ENCODE data around the gene PRKD2.
"Not testable (repeated sequence)": the region's sequence is repeated elsewhere in the genome, so short reads cannot be mapped to it uniquely, and the experiment has no call there.

The PRKD2 gene

DNA sequence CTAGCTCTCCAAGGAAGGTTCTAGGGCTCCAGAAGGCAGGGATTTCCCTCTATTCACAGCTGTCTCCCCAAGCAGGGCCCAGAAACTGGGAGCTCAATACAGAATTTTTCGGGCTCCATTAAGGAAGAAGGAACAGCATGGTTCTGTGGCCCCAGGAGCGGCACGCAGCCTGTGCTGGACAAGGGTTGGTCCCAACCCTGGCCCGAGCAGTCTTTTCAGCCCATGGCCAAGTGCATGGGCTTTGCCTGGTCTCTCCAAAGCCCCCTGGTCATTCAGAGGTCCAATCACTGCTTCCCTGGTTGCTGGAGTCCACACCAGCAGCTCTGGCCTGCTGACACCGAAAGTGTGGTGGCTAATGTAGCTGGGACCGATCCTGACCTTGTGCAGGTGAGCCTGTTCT lies 6.6 kb upstream of the PRKD2 start:
- DNase-seq = no peak

DNA sequence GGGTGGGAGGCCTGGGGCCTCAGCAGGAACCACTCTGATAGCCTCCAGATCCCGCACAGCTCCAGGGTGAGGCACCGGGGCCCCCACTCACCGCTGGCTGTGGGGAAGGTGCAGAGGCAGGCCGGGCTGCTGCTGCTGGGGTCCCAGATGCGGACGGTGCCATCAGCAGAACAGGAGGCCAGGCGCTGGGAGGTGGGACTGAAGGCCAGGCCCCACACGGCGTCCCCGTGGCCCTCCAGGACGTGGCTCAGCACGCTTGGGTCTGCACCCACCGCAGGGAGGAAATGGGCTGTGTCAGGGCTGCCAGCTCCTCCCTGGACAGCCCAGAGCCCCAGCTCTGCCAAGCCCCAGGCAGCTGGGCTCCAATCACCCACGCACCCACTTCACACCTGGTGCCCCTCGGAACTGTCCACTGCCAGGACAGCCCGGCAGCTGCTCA lies 6.1 kb upstream of the PRKD2 start:
- no peak for DNase-seq

DNA sequence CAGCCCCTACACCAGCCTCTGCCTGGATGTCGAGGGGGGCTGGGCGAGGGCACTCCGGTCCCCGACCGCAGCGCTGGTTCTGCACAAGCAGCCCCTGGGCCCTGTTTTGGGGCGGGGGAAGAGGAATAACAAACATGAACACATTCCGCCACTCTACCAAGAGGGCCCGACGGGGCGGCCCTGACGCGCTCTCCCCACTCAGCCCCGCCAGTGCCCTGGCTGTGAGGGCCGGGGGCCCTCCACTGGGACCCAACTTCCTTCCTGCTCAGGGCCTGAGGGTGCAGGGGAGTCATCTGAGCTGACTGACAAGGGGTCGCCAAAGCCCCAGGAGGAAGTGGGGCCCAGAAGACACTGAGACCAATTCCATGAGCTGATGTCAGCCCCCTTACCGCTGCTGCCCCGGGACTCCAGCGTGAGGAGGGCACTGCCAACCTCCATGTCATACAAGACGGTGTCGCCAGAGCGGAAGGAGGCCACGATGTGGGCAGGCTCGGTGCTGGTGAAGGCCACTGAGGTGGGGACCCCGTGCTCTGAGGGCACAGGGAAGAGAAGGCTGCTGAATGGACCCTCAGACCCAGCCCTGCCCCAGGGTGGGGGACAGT lies 5.6 kb upstream of the PRKD2 start:
- DNase-seq = no peak

DNA sequence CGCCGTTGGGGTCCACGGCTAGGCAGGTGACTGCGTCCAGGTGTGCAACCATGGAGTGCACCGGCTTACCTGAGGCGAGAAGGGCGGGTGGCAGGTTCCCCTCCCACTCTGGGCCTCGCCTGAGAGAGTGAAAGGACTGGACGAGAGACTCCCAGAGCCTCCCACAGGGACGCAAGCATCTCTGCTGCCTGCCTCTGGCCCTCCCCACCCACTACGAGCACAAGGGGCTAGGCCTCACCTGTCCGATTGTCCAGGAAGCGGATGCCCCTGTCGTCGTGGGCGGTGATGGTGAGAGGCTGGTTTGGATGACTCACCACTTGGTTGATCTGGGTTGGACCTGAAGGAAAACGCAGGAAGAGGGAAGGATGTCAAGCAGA lies 5.1 kb upstream of the PRKD2 start:
- no peak for DNase-seq

DNA sequence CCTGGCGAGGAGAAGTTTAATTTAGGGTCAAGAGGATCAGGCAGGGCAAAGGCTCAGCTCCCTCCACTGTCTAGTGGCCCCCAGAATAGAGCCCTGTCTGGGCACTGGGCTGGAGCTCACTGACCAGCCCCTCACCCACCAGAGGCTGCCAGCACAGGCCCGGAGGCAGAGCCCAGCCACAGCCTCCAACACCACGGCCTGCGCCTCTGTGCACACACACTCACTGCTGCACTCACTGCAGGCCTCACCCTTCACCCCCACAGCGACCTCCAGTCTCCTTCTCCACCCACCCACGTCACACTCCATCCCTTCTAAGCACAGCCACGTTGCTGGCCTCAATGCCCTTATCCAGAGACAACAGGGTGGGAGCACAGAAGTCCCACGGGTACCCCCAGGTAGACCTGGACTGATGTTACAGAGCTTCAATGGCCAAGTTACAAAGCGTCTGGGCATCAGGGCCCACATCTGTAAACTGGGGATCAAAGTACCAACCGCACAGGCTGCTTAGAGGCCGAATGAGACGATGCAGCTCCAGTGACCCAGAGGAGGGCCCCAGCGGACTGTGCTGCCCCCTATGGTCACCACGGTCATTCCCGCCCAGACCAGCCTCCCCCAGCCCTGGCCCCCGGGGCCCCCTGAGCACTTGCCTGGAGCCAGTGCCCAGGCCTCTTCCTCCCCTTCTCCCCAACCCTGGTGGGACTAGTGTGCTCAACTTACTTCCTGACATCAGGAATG lies 4.5 kb upstream of the PRKD2 start:
- DNase-seq = no peak

DNA sequence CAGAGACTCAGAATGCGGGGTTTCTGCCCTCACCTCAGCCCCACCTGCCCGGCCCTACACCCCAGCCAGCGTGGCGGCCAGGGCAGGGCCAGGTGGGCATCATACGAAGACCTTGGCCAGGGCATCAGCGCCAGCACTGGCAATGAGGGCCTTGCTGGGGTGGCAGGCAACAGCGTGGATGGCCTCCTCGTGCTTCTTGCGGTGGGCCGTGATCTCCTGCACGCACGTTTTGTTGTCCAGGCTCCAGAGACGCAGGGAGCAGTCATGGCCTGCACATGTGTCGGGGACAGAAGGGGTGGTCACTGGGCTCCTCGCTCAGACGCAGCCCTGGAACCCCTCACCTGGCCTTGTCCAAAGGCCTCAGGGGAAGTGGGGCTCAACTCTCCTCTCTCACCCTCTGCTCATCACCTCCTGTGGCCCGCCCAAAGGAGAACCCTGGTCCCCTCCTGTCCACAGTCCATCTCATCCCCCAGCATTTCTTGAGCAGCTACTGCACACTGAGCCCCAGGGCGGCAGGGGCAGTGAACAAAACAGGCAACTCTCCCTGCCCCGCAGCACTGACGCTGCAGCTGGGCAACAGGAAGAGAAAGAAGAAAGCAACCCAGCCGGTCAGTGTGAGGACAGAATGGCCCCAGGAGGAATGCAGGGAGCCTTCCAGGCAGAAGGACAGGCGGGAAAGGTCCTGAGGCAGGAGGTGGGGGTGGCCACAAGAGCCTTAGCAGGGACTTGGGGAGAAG lies 3.8 kb upstream of the PRKD2 start:
- DNase-seq = no peak

DNA sequence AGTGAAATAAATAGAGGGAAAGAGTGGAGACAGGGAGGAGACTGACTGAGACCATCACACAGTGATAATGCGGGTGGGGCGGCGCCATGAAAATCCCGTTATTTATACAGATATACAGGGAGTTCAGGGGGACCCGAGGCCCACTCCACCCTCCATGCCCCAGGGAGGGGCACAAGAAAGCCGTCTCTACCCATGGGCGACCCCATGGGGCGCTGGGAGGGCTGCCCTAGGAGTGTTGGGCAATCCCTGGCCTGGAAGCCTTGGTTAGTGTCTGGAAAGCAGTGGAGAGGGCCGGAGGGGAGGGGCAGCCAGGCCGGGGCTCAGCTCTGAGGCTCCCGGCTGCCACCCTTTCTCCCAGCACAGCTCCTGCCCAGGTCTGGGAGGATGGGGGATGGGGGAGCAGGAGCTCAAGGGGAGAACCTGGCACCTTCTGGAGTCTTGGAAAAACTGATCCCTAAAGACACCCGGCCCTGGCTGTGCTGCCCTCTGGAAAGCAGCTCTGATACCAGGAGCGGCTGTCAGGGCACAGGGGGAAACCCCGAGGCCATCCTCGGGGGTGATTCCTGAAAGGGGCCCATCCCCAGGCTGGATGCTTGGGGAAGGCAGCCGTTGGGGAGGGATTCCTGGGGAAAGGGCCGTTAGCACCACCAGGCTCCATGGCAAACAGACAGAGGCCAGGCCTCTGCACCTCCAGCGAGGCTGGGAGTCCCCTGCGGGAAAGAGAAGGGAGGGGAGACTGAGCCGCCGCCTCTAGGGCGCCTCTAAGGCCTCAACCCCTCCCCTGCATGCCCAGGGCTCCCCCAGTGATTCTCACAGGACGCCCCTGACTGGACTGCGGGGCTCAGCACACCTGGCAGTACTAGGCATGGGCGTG lies 3.0 kb upstream of the PRKD2 start:
- DNase-seq = no peak

DNA sequence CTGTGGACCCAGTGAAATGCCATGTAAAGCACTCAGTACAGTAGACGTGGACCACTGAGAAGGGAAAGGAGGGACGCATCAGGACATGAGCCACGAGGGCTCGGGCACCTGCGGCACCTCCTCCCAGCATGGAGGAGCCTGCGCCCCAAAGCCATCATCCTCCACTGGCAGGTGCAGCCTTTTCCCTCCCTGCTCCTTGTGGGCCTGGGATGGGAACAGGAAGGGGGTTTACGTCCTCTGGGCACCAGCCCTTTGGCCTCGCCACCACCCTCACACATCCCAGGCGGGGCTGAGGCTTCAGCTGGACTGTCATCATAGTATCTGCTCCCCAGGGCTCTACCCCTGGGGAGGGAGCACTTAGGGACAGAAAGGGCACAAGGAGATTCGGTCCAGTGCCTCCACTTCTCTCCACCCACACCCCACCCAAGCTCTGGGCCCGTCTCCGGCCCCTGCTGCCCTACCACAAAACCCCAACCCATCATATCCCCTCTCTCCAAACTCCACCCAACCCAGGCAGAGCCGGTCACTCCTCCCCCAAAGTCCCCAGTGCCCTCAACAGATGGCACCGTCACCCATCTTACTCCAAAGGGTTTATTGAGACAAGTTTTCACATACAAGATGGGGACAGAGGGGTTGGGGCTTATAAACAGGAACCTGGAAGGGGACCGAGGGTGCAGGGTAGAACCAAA lies 2.2 kb upstream of the PRKD2 start:
- DNase-seq = no peak

DNA sequence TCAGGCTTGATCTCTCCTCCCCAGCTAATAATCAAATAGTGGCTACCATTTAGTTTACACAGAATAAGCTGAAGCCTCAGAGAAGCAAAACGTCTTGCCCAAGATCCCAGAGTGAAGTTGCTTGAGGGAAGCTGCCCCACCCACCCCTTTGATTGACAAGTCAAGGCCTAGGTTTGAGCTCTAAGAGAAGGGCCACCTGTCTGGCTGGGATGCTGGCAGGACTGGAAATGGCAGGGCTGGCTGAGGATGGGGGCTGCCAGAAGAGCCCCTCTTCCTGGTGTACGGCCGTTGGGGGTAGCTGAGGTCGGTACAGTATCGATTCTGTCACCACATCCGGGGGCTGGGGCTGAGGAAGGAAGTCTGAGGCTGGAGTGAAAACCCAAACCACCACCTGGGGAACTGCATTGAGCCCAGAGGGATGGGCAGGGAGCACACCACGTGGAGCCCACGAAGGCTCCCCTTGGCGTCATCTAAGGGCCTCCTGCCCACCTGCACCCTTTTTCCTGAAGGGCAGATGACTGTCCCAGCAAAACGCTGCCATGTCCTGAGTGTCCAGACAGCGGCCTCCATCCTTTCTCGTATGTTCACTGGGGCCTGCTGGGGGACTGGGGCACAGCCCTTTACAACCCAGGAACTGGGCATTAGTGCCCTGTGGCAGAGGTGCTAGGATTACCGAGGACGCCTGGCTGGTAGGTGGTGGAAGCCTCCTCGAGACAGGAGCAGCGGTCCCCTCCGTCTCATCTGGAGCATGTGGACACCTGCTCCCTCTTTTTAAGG lies 1.4 kb upstream of the PRKD2 start:
- peak; percentile 33 for DNase-seq

DNA sequence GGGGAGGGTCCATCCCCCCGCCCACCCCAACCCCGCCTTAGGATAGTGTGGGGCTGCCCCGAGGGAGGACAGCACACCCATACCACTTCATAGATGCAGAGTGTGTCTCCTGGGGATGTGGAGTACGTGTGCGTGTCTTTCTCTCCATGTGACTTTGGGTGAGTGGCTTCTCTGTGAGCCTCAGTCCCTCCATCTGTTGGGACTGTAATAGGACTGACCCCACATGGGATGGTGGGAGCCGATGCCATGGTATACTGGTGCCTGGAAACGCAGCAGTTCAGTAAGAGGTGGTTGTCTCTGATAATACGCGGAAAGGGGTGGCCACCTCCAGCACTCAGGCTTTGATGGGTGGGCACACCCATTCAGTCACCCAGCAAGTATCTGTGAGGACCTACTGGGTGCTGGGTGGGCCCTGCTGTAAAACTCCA lies 816 bp upstream of the PRKD2 start:
- peak; percentile 23 for DNase-seq

DNA sequence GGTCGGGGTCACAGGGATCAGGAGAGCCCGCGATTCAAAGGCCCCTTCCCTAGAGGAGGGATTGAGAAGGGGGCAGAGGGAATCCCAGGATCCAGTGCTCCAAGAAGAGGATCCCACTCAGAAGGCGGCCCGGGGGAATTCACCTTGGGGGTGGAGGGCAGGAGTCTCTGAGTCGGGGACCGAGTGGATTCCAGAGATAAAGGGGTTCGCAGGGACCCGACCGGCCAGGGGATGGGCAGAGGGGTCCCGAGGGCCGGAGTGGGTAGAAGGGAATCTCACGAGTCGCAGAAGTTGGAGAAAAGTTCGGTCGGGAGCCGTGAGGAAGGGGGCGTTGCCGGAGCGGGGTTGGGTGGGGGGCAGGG lies 261 bp downstream of the PRKD2 start:
- peak; percentile 48 for DNase-seq

DNA sequence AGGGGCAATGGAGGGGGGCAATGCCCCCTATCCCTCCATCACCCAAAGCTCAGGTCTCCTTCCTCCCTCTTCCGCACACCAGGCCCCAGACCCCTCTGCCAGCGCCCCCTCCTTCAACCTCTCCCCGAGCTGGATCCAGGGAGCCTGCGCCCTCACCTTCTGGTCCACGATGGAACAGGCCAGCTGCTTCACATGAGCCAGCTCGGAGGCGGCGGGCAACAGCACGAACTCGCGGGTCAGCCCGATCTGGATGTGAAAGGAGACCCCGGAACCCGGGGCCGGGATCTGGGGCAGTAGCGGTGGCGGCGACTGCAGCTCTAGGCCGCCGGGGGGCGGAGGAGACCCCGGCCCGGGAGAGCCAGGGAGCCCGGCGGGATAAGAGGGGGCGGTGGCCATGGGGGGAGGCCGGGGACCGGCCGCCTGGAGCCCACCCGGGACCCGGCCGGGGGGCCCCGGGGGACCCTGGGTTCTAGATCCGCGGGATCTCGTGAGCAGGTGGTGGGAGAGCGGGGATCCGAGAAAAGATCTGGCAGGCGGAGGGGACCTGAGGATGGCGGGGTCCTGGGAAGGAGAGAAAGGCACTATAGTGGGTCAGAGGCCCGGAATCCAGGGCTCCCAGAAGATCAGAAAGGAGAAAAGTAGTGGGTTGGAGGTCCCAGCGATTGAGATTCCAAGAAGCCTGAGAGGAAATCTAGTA lies 791 bp downstream of the PRKD2 start:
- DNase-seq = peak; percentile 48

DNA sequence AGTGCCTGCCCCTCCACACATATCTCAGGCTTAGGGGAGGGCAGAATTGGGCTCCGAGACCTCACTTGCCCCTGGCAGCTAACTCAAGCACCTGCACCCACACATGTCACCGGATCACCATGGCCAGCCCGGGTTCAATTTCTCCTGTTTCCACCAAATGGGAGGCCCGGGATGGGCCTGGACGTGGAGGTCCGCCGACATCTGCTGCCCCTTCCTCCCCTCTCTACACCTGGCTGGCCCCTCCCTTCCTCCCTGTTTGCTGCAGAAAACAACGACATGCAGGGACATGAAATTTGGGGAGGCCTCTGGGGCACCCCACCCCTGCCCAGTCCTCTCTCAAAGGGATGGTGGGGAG lies 1.3 kb downstream of the PRKD2 start:
- no peak for DNase-seq

DNA sequence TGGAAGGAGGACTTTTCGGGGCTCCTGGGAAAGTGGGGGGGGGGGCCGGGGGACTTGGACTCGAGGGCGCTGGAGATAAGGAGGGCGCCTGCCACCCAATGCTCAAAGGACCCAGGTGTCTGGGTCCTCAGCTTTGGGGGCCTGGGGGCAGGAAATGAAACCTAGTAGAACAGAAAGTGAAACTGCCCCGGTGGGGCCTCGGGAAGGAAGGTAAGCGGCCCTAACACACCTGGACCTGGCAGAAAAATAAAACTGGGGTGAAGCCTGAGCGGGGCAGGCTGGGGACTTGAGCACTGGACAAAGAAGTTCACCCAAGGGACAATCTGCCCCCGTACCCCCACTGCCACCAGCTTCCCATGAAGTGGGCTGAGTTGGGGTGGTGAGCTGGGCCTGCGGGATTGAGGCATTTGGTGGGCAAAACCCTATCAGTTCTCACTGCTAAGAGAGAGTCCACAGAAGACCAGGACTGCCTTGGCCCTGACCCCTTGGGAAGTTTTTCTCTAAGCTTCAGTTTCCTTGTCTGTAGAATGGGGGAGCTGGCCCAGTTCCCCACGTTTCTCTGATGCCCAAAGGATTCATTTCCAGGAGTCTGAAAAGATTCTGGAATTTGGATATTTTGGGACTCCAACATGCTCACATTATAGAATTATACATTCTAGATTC lies 2.3 kb downstream of the PRKD2 start:
- DNase-seq = no peak

DNA sequence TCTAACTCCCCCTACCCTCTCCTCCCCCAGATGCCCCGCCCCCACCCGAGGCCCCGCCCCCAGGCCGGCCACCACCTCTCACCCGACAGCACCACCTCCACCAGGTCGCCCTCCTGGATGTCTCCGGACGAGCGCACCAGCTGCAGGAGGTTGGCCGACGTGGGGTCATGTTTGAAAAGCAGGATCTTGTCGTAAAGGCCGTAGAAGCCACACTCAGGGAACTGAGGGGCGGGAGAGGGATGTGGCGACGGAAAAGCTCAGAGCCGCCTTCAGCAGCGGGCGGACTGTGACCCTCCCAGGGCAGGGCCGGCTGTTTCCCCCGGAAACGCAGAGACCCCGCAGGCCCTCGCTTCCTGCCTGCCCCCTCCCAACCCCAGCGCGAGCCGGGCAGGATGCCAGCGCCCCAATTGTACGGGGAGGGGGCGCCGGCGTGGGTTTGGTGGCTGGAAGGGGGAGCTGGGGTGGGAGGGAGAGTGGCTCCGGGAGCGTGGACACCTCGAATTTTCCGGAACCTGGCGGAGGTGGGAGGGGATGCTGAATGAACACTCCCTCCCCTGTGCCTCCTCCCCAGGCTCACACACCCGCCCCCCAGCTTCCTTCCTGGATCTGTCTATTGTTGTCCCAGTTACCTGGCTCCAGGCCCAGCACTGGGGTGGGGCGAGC lies 3.0 kb downstream of the PRKD2 start:
- peak; percentile 94 for DNase-seq

DNA sequence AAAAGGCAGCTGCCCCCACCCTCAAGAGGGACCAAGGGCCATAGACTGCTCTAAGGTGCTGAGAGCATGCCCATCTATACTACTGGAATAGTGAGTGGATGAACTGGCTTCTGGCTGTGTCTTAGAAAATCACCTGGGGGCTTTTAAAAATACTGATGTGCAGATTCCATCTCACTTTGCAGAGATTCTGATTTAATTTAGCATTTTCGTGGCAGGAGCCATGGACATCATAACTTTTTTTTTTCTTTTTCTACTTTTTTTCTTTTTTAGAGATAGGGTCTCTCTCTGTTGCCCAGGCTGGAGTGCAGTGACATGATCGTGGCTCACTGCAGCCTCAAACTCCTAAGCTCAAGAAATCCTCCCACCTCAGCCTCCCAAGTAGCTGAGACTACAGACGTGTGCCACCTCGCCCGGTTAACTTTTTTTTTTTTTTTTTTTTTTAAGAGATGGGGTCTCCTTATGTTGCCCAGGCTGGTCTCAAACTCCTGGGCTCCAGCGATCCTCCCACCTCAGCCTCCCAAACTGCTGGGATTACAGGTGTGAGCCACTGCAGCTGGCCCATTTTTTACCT lies 4.1 kb downstream of the PRKD2 start:
- DNase-seq = not testable (repeated sequence)

DNA sequence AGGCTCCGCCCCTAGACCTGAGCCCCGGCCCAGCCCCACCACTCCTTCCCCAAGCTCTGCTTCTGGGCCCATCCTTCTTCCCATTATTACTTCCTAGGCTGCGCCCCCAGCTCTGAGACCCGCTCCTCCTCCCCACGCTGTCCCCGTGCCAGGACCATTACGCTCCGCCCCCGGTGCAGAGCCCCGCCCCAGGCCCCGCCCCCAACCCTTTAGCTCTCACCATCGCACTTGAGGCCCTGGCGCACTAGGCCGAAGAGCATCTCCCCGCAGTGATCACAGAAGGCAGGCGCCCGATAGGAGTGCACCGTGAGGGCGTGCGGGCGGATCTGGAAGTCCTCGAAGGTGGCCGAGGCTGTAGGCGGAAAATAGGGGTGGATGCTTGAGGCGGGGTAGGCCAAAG lies 6.2 kb downstream of the PRKD2 start:
- DNase-seq = no peak

DNA sequence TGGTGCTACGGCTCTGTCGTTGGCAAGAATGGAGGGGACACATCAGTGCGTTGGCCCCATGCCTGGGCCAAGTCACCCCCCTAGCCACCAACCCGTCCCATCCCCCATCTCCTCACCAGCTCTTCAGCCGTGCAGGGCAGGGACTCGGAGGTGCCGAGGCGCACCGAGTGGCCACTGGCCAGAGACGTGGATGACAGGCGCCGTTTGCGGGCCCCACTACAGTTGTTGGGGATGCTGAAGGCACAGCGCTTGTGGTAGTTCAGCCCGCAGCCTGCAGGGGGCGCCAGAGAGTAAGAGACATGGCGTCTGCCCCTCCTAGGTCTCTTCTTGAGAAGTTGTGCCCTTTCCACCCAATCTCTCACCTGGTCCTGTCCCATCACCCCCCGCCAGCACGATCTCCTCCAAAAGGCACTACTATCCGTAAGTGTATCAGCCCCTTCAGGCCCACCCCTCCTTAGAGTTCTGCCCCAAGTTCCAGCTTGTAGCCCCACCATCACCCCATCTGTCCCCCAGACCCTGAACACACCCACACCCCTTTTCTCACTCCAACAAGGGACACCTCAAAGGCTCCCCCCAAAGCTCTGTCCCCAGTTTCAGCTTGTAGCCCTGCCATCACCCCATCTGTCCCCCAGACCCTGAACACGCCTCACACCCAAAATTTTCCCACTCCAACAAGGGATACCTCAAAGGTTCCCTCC lies 12.4 kb downstream of the PRKD2 start:
- DNase-seq = peak; percentile 49

DNA sequence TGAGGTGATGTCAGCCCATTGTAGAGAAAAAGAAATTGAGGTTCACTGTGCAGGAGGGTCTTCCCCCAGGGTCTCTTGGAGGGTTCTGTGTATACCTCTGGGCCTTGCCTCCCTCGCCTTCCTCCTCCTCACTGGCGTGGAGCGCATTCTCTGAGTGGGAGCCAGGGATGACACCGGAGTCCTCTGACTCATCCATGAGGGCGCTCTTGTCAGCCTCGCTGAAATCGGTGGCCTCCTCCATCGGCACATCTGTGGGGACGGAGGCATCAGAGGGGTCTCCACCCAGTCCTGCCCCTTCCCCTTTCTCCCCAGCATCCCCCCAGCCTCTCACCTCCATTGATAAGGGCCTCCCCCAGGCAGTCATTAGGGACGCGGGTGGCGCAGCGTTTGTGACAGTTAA lies 16.2 kb downstream of the PRKD2 start:
- no peak for DNase-seq

All from NCI-H69 (cell line).